ENCODE measurements around the gene SH3TC2. TPM values are rescaled to one million over a fixed set of nuclear protein-coding genes. Genes with fewer than 3 reads are reported as not detected.

Gene SH3TC2
- total RNA-seq, 1 donor from 2014 or later = 0.43 TPM

GRCh38 chr5:148974642-148975327 is 88.1 kb downstream of the SH3TC2 start:
- DNase-seq (ENCODE audit: low spot score) = no peak
- ATAC-seq = no peak

GRCh38 chr5:148973455-148973854 is 89.4 kb downstream of the SH3TC2 start:
- DNase-seq (ENCODE audit: low spot score) (no peak), ATAC-seq (no peak)

GRCh38 chr5:148972974-148973374 is 89.9 kb downstream of the SH3TC2 start:
- DNase-seq (ENCODE audit: low spot score) = no peak
- ATAC-seq = peak; percentile 26

- ATAC-seq (no peak), DNase-seq (ENCODE audit: low spot score) (no peak)
These were observed 90.5 kb downstream of the SH3TC2 start for GRCh38 chr5:148972396-148972795.

- ATAC-seq = no peak
These were observed 92.0 kb downstream of the SH3TC2 start for GRCh38 chr5:148970876-148971275.

GRCh38 chr5:148970228-148970627 is 92.6 kb downstream of the SH3TC2 start:
- ATAC-seq = peak; percentile 84
- DNase-seq (ENCODE audit: low spot score) = peak; percentile 72

More at GRCh38 chr5:148970876-148971275, 92.0 kb downstream of the SH3TC2 start:
- DNase-seq (ENCODE audit: low spot score) = no peak

- no peak for ATAC-seq
- no peak for DNase-seq (ENCODE audit: low spot score)
These were observed 93.6 kb downstream of the SH3TC2 start for GRCh38 chr5:148969291-148969690.

GRCh38 chr5:148968311-148968710 is 94.6 kb downstream of the SH3TC2 start:
- ATAC-seq = peak; percentile 12
- DNase-seq (ENCODE audit: low spot score) = no peak

GRCh38 chr5:148967783-148968182 is 95.1 kb downstream of the SH3TC2 start:
- DNase-seq (ENCODE audit: low spot score) (peak; percentile 54), ATAC-seq (peak; percentile 91)

GRCh38 chr5:148966938-148967337 is 95.9 kb downstream of the SH3TC2 start:
- ATAC-seq (no peak), DNase-seq (ENCODE audit: low spot score) (no peak)

- DNase-seq (ENCODE audit: low spot score) (no peak), ATAC-seq (no peak)
These were observed 96.5 kb downstream of the SH3TC2 start for GRCh38 chr5:148966348-148966747.

- ATAC-seq = peak; percentile 9
- peak; percentile 54 for DNase-seq (ENCODE audit: low spot score)
These were observed 97.2 kb downstream of the SH3TC2 start for GRCh38 chr5:148965511-148966265.

GRCh38 chr5:148963664-148964063 is 99.2 kb downstream of the SH3TC2 start:
- DNase-seq (ENCODE audit: low spot score) = peak; percentile 39
- no peak for ATAC-seq

- no peak for DNase-seq (ENCODE audit: low spot score)
These were observed 100.0 kb downstream of the SH3TC2 start for GRCh38 chr5:148962761-148963324.

GRCh38 chr5:148962200-148962550 is 100.7 kb downstream of the SH3TC2 start:
- DNase-seq (ENCODE audit: low spot score) (no peak), ATAC-seq (no peak)

More at GRCh38 chr5:148962761-148963324, 100.0 kb downstream of the SH3TC2 start:
- no peak for ATAC-seq

GRCh38 chr5:148961261-148962199 is 101.3 kb downstream of the SH3TC2 start:
- ATAC-seq (peak; percentile 81), DNase-seq (ENCODE audit: low spot score) (peak; percentile 77)

GRCh38 chr5:148960070-148960769 is 102.6 kb downstream of the SH3TC2 start:
- ATAC-seq (no peak), DNase-seq (ENCODE audit: low spot score) (peak; percentile 26)

GRCh38 chr5:148957591-148958202 is 105.2 kb downstream of the SH3TC2 start:
- DNase-seq (ENCODE audit: low spot score) (no peak), ATAC-seq (peak; percentile 54)

- no peak for DNase-seq (ENCODE audit: low spot score)
- ATAC-seq = no peak
These were observed 106.1 kb downstream of the SH3TC2 start for GRCh38 chr5:148956477-148957385.

All from left lobe of liver (tissue), 2 donors.